SIG-M5 (cell line): Measurements from ENCODE around the gene ADAMTS8.

Source experiments
- DNase-seq: peaks from one replicate; lab custom pipeline; 2025; lab: John Stamatoyannopoulos, UW

The ADAMTS8 gene

DNA sequence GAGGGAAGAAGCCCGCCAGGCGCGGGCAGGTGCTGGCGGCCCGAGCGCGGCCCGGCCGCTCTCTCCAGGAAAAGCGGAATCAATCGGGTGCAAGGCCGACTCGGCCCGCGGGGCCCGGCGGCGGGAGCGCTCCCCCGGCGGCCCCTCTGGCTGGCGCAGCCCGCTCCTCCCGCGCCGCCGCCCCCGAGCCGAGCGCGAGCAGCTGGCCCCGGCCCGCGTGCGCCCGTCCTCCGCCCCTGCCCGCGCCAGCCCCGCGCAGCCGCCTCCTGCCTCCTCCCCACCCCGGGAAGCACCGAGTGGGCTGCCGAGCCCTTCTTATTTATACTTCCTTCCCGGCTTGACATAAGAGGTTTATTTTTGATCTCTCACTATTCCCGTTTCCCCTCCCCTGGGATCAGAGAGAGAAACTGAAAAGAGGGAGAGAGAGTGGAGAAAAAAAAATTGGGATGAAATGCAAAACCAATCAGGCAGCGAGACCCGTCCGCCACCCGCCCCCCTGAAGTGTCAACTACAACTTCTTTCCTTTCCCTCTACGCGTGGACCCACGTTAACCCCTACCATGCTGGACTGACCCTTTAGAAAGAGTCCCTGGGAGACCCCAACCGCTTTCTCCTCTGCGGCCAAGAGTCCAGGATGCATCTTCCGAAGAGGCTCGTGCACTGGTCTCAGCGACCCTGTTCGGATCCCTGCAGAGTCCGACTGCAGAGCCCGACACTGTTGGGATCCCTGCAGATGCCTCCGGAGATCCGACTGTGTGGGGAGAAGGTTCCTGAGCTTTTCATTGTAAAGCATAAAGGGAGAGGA lies at the start of gene ADAMTS8:
ADAMTS8 (minus strand) TSS at position 294 of the 804 bp plus-strand sequence. CDS start 323 bp downstream, outside the sequence.
- no peak for DNase-seq

GRCh38 chr11:130477586-130478203 lies 49.3 kb upstream of the ADAMTS8 start:
- DNase-seq = no peak

DNA sequence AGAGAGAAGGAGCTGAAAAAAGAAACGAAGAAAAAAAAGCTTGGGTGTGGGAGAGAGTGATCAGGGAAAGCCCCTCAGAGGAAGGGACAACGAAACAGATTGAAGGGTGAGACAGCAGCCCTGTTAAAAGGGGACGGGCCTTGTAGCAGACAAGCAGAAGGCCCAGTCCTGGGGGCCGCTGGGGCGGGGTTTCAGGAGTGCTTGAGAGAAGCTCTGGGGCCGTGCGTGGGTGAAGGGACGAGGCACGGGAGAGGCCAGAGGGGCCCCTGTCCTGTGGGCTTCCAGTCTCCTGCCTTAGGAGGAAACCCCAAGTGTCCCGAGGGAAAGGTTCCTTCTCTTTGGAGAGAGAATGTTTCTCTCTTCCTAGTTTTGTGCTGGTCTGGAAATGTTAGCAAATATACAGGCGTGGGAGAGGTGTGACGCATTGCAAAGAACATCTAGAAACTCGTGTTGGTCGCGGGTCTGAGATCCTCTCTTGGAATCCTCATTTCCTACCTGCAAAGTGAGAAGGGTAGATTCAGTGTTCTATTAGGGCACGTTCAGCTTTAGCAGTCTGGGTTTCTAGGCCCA lies 48.6 kb upstream of the ADAMTS8 start:
- no peak for DNase-seq

DNA sequence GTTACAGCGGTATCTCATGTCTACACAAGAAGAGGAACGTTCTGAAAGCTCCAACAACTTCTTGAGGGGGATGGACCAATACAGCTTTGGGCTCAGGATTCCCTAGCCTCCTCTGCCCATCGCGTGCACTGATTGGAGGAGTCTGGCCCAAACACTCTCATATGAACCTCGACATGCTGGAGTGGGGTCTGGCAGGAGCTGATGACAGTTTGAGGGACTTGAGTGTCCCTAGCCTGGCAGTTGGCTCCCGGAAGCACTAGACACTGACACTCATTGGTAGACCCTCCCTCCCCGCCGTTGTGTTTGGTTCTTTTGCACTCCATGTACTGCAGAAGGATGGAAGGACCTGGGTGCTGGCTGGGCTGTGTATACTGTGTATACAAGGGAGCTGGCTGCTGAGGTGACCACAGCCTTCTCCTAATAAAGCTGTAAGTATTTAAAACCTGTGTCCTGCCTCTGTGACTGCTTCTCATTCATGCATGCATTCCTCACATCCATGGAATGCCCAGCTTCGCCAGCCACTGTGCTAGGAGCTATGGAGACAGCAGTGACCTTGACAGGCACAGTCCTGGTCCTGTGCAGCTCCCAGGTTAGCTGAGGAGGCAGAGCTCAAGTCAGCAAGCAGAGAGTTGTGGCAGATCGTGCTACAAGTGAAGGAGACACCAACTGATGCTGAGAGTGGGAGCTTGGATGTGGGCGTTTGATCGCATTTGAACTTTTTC lies 48.0 kb upstream of the ADAMTS8 start:
- no peak for DNase-seq

- DNase-seq = no peak
Observed at GRCh38 chr11:130475426-130476053, 47.1 kb upstream of the ADAMTS8 start.

DNA sequence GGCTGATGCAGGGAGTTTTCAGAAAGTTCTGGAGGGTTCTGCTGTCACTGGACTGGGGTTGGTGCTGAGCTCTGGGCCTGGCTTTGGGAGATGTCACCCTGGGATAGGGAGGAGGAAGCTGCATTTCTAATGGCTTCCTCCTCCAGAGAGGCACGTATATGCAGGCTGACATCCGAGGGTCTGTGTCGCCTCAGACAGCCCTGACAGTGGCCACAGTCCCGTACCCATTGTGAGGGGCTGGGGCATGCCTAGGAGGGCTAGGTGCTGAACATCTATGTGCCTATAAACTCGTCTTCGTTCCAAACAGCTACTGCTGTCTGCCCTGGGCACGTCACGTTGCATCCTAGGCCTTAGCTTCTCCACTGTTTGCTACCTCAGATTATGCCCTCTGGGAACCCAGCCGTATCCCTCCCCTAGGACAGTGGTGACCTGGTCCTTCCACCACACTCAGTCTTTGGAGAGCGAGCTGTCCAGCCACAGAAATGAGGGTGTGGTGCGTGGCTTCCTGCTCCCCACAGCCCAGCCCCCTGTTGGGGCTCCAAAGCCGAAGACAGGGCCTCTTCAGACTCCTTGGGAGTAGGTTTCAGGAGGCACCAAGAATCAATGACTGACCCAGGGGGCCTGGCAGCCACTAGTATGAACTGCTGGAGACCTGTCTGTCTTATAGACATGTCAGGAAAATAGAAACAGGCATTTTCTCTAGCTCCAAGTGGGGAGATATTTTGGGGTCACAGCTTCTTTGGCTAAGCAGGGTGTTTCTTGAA lies 46.4 kb upstream of the ADAMTS8 start:
- no peak for DNase-seq

GRCh38 chr11:130473795-130474377 lies 45.5 kb upstream of the ADAMTS8 start:
- DNase-seq = no peak

DNA sequence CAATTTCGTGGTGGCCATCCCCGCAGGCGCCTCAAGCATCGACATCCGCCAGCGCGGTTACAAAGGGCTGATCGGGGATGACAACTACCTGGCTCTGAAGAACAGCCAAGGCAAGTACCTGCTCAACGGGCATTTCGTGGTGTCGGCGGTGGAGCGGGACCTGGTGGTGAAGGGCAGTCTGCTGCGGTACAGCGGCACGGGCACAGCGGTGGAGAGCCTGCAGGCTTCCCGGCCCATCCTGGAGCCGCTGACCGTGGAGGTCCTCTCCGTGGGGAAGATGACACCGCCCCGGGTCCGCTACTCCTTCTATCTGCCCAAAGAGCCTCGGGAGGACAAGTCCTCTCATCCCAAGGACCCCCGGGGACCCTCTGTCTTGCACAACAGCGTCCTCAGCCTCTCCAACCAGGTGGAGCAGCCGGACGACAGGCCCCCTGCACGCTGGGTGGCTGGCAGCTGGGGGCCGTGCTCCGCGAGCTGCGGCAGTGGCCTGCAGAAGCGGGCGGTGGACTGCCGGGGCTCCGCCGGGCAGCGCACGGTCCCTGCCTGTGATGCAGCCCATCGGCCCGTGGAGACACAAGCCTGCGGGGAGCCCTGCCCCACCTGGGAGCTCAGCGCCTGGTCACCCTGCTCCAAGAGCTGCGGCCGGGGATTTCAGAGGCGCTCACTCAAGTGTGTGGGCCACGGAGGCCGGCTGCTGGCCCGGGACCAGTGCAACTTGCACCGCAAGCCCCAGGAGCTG lies 44.8 kb upstream of the ADAMTS8 start:
- DNase-seq = no peak

DNA sequence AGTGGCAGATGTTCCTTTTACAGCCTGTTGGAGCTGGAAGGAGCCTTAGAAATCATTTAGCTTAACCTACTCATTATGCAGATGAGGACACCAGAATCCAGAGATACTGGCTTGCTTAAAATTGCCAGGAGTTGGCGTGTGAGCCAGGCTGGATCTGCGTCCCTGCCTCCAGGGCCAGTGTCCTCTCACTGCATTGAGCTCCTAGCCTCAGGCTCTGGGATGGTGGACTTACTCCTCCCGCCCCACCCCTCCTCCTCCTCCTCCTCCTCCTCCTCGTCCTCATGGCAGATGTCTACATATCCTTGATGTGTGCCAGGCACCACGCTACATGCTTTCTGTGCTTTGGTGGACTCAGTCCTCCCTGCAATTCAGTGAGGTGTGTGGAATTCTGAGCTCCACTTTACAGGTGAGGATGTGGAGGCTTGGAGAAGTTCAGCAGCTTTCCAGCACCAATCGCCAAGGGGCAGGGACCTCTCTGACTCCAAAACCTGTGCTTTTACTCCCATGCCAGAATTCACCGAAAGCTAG lies 44.1 kb upstream of the ADAMTS8 start:
- DNase-seq = no peak

DNA sequence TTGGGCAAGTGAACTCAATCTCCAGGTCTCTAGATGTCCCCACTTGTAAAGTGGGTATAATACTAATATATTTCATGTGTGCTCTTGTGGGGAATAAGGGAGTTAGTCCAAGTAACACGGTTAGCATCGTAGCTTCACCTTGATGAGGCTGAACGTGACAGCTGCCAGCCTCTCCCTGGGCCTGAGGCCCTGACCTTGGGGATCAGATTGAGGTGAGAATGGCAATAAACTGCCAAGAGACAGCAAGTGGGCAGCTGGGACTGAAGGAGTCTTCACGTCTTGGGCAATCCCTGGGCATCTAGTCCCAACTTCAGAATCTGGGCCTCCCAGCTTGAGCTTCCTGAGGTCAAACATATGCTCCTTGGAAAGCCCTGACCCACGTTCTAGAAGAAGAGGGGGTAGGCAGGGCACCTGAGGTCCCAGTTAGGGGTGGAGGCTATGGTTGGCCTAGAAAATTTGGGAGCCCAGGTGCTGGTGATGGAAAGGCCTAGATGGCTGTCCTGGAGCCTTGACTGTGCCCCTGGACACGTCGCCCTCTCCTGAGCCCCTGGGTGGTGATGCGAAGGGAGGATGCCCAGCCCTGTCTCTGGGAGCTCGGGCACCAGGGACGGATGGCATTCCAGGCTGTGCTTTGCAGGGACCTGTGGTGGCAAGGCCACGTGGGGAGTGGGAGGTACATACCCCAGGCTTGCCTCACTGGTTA lies 43.5 kb upstream of the ADAMTS8 start:
- no peak for DNase-seq

- DNase-seq = no peak
Observed at GRCh38 chr11:130470832-130471706, 42.7 kb upstream of the ADAMTS8 start.

DNA sequence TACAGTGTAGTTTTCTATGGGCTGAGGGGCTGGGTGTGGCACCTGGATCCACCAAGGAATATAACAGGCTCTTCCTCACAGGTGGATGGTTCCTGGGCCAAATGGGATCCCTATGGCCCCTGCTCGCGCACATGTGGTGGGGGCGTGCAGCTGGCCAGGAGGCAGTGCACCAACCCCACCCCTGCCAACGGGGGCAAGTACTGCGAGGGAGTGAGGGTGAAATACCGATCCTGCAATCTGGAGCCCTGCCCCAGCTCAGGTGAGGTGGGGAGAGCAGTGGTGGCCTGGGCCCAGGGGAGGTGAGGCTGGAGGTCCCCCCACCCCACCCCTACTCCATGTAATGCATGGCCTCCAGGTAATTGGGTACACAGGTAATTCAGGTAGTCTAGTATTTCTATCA lies 40.8 kb upstream of the ADAMTS8 start:
- no peak for DNase-seq

DNA sequence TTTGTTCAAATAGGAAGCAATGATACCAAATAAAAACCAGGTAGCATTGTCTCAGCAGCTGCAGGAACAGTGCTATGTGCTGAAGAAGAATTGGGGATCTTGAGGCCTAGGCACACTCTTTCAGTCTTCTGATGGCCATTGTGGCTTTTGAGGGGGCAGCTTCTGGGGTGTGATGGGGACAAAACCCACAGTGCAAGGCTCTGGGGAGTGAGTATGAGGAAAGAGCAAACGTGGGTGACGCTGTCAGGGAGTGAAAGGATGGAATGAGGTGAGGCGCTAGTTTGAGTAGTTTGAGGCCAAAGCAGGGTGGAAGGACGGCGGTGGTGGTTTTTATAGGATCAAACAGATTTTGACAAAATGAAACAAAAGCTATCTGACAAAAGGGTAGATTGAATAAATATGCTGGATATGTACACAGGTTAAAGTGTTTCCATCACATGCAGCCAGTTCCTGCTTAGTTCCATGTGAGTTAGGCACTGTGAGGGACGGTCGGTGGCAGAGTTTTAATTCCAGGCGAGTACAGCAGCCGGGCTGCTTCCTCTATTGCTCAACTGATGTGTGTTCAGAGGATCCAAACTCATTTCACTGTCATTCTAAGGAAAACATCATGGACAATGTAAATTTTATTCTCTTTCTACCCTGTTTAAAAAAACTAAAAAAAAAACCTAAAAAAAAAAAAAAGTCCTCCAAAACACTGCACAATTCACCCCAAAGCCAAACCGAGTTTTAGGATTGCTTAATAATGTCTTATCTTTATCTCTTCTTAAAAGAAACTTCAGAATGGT lies 38.9 kb upstream of the ADAMTS8 start:
- no peak for DNase-seq

- peak; percentile 69 for DNase-seq
Observed at GRCh38 chr11:130465263-130465662, 36.9 kb upstream of the ADAMTS8 start.

DNA sequence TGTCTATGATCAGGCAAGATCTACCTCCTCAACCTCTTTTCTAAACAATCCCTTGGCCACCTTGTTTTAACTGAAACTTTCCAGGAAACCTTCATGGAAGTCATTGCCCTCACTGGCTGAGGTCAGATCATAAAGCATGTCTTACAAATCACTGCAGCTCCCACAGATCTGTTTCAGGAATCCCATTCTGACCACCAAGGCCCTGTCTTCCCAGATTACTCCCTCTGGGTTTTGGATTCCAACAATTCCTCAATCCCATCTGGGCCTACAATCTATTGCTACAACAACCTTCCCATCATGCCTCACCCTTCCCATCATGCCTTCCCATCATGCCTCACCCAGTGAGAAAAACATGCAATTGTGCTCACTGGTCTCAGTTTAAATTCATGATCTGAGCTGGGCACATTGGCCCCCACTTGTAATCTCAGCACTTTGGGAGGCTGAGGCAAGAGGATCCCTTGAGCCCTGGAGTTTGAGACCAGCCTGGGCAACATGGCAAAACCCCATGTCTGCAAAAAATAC lies 35.9 kb upstream of the ADAMTS8 start:
- no peak for DNase-seq

GRCh38 chr11:130462931-130463330 lies 34.5 kb upstream of the ADAMTS8 start:
- DNase-seq = no peak
